D721Med (cell line): Measurements from ENCODE around the gene ZNF496.

Experiments
- DNase-seq: peaks from one replicate; pipeline ENCODE4 v3.0.0; 2011; ENCODE audit warnings: low spot score; ENCODE audit not compliant: insufficient read length
- FAIRE-seq: peaks from 2 replicates; lab custom pipeline; 2011; peaks lifted over from hg19 to GRCh38; lab: Jason Lieb, UNC
- CTCF ChIP-seq: IDR thresholded peaks from 2 replicates; pipeline ENCODE4 v1.5.1; 2012; ENCODE audit warnings: mild to moderate bottlenecking, control low read depth; ENCODE audit not compliant: insufficient read depth; ENCODE audit errors: missing control alignments

The ZNF496 gene

GRCh38 chr1:247332623-247333361, 1.1 kb upstream of the ZNF496 start:
- no peak for TF ChIP-seq CTCF
- DNase-seq (no peak), FAIRE-seq (no peak)

- DNase-seq (peak; percentile 73), FAIRE-seq (no peak)
- TF ChIP-seq CTCF, result no peak
Measured at GRCh38 chr1:247332215-247332622, 552 bp upstream of the ZNF496 start.

- FAIRE-seq (no peak), DNase-seq (peak; percentile 93)
- TF ChIP-seq CTCF, result no peak
Measured at GRCh38 chr1:247331172-247331524, 519 bp downstream of the ZNF496 start.

GRCh38 chr1:247330548-247331171, 1.0 kb downstream of the ZNF496 start:
- no peak for DNase-seq
- FAIRE-seq, result no peak
- no peak for TF ChIP-seq CTCF

- no peak for FAIRE-seq
- DNase-seq, result no peak
- TF ChIP-seq CTCF, result no peak
Measured at GRCh38 chr1:247329097-247329617, 2.5 kb downstream of the ZNF496 start.

GRCh38 chr1:247328311-247328710, 3.4 kb downstream of the ZNF496 start:
- FAIRE-seq, result no peak
- no peak for DNase-seq
- no peak for TF ChIP-seq CTCF
